Hematopoietic multipotent progenitor cell (in vitro differentiated cells): ENCODE measurements around the gene RNF223. TPM values are rescaled to one million over a fixed set of nuclear protein-coding genes. Genes with fewer than 3 reads are reported as not detected.
"Not testable (repeated sequence)": the region's sequence is repeated elsewhere in the genome, so short reads cannot be mapped to it uniquely, and the experiment has no call there.

Experiments used
- DNase-seq, 3 donors: peaks; one replicate each; pipeline ENCODE4 v3.0.0-alpha.2; 2011 to 2015; ENCODE audit warnings: low read depth in 2 of 3, low spot score in 2 of 3
- total RNA-seq: library from RNA; depleted of rRNA; stranded (reverse); fragments of >200 nt; gene quantifications from one replicate; pipeline ENCODE4 v1.2.3, GENCODE V29; 2012

The RNF223 gene
- total RNA-seq, 1 donor = not detected

GRCh38 chr1:1110561-1110971 lies 36.5 kb upstream of the RNF223 start:
- DNase-seq = no peak

GRCh38 chr1:1109743-1110142 lies 35.6 kb upstream of the RNF223 start:
- no peak for DNase-seq

DNA sequence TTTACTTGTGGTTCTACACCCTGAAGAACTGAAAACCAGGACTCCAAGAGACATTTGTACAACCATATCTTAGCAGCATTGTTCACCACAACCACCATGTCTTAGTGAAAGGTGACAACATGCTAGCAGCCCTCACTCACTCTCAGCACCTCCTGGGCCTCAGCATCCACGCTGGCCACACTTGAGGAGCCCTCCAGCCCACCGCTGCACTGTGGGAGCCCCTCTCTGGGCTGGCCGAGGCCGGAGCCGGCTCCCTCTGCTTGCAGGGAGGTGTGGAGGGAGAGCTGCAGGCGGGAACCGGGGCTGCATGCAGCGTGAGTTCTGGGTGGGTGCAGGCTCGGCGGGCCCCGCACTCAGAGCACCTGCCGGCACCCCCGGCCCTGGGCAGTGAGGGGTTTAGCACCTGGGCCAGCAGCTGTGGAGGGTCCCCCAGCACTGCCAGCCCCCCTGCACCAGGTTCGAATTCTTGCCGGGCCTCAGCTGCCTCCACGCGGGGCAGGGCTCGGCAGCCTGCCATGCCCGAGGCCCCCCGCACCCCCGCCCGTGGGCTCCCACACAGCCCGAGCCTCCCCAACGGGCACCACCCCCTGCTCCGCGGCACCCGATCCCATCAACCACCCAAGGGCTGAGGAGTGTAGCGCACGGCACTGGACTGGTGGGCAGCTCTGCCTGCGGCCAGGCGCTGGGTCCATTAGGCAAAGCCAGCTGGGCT lies 32.6 kb upstream of the RNF223 start:
- DNase-seq = no peak

- not testable (repeated sequence) for DNase-seq
These were observed 30.0 kb upstream of the RNF223 start for GRCh38 chr1:1104152-1104551.

GRCh38 chr1:1101503-1101902 lies 27.4 kb upstream of the RNF223 start:
- no peak for DNase-seq

- DNase-seq = no peak
These were observed 26.2 kb upstream of the RNF223 start for GRCh38 chr1:1100296-1100695.

- no peak for DNase-seq
These were observed 25.5 kb upstream of the RNF223 start for GRCh38 chr1:1099506-1100183.

DNA sequence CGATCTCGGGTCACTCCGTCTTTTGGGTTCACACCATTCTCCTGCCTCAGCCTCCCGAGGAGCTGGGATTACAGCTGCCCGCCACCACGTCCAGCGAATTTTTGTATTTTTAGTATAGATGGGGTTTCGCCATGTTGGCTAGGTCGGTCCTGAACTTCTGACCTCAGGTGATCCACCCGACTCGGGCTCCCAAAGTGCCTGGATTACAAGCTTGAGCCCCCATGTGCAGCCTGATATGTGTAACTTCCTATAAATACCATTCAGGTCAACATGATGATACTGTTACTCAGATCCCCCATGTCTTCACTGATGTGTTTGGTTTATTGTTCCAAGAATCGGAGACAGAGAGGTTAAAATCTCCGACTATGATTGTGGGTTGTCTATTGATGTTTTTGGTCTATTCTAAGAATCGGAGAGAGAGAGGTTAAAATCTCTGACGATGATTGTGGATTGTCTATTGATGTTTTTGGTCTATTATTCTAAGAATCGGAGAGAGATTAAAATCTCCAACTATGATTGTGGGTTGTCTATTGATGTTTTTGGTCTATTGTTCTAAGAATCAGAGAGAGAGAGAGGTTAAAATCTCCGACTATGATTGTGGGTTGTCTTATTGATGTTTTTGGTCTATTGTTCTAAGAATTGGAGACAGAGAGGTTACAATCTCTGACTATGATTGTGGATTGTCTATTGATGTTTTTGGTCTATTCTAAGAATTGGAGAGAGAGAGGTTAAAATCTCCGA lies 24.7 kb upstream of the RNF223 start:
- no peak for DNase-seq

DNA sequence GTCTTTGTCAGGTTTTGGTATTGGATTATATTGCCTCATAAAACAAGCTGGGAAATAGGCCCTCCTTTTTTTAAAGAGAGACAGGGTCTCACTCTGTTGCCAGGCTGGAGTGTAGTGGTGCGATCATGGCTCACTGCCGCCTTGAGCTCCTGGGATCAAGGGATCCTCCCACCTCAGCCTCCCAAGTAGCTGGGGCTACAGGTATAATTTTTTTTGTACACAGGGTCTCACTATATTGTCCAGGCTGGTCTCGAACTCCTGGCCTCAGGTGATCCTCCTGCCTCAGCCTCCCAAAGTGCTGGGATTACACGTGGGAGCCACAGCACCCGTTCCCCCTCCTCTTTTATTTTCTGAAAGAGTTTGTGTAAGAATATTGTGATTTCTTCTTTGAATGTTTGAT lies 22.0 kb upstream of the RNF223 start:
- DNase-seq = not testable (repeated sequence)

DNA sequence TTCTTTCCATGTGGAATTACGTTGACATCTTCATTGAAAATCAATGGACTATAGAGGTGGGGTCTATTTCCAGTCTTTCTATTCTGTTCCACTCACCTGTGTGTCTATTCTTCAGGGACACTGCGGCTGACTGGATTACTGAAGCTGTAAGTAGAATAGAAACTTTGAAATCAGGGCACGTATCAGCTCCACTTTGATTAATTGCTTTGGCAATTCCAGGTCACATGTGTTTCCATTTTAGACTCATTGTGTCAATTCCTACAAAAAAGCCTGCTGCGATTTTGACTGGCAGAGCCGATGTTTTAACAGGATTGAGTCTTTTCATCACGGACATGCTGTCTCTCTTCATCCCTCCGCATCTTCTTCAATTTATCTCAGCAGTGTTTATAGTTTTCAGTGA lies 20.9 kb upstream of the RNF223 start:
- DNase-seq = no peak

GRCh38 chr1:1093610-1093943 lies 19.5 kb upstream of the RNF223 start:
- DNase-seq = no peak

DNA sequence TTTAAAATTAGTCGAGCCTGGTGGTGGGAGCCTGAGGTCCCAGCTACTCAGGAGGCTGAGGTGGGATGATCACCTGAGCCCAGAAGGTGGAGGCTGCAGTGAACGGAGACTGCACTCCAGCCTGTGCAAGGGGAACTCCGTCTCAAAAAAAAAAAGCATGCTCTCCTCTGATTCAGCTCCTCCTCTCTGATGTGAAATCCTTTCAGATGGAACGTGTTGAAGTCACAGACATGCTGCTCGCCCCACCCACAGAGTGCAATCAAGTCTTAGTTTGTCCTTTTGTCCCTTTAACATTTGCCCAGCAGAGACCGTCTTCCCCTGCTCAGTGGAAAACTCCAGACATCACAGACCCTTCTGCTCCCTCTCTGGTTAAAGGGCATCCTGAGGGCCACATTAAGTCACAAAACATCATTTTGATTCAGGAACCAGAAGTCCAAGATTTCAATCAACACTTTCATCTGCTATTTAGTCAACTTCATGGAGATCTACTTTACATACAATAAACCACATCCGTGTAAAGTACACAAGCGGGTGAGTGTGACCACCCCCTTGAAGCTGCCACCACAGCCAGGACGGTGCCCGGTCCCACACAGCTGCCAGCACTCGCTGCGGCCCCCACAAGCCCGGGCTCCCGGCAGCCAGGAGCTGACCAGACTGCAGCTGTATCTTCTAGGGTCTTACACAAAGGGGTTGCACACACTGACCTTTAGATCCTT lies 18.9 kb upstream of the RNF223 start:
- DNase-seq = no peak

DNA sequence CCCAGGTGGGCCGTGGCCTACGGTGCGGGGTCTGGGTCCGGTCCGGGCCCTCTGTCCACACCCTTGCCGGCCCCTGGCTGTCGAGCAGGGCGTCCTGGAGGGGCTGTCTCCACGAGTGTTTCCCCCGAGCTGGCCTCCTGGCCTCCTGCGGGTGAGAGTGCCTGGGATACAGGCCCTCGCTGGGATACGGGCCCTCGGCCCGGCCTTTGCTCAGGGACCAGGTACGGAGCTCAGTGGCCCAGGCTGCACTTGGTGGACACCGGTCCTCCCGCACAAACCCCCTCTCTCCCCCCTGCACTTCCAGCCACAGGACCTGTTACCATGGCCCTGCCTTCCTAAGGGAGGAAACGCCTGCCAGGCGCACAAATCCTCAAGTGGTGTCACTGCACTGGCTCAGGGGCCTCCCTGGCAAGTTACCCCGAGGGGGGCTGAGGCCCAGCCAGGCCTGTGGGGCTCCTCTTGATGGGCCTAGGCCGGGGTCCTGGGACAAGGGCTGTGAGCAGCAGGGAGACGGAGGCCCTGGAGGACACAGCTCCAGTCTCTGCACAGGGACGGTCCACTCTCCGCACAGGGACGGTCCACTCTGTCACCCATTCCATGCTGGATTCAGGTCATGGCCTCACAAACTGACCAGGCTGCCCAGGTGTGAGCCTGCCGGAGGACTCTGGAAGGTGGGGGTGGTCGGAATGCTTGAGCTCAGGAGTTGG lies 18.2 kb upstream of the RNF223 start:
- no peak for DNase-seq

DNA sequence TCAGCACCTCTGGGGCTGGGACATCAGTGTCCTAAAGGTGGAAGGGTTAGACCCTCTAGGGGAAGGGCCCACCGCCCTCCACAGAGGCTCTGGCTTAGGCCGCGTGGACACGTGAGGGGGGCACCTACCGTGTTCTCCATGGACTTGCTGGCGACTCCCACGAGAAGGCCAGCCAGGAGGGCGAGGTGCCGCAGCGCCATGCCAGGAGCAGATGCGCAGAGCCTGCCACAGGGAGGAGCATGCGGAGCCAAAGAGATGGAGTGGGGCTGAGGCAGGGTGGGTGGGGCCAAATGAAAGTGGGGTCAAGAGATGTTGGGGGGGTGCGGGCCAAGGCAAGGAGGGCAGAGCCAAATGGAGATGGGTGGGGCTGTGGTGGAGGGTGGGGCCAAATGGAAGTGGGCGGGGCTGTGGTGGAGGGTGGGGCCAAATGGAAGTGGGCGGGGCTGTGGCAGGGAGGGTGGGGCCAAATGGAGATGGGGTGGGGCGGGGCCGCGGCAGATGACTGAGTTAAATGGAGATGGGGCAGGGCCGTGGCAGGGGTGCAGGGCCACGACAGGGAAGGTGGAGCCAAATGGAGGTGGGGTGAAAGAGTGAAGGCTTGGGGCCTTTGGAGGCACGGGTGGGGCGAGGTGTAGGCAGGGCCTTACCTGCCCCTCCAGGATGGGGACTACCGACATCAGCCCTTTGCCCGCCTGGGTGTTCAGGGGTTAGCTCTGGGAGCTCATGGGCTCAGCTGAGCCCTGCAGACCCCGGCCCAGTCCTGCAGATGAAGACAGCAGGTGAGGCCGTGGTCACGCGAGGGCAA lies 17.4 kb upstream of the RNF223 start:
- no peak for DNase-seq

DNA sequence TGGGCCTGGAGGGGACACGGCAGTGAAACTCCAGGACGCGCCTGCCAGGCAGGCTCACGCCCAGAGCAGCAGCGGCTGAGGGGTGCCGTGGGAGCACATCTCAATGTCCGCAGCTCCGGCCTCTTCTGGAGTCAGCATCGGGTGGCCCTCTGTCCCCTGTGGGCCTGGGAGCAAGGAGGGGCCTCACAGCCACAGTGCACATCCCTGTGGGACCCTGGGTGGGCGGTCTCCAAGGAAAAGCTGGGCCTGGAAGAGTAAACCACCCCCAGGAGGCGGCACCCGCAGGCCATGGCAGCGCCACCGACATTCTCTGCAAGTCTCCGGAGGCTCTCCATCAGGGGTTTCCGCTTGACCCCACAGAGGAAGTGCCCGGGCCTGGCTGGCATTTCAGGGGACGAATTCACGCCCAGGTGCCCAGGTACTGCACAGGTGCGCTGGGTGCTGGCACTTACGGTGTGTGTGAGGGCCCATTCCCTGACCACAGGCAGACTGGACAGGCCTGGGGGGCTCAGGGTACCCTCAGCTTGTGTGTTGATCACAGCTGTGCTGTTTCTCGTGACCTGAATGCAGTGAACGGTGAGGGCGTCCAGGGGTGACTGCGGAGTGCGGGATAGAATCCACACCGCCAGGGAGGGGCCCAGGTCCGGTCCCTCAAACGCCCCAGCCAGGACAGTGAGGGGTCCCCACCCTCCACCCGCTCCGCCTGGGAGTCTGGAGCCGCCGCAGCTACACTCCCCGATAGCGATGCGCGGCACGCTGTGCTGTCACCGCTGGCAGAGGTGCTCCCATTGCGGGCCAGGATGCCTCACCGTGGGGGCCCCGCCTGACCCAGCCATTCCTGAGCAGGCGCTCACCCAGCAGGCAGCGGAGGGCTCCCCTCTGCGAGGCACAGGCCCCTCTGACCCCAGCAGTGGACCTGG lies 16.6 kb upstream of the RNF223 start:
- DNase-seq = no peak

- no peak for DNase-seq
These were observed 15.8 kb upstream of the RNF223 start for GRCh38 chr1:1089731-1090423.

GRCh38 chr1:1088801-1089680 lies 14.9 kb upstream of the RNF223 start:
- DNase-seq = no peak
